WERI-Rb-1 (cell line): Measurements from ENCODE around the gene KCNN4.

Experiments used
- DNase-seq: peaks from one replicate; pipeline ENCODE4 v3.0.0-alpha.2; 2020
- H3K27ac ChIP-seq: fragments of 250-450 bp; sonication (Bioruptor Pico); 2 replicates; pipeline ENCODE4 v1.5.1; 2020; ENCODE audit warnings: mild to moderate bottlenecking, moderate library complexity
- H3K27me3 ChIP-seq: fragments of 250-450 bp; sonication (Bioruptor Pico); 2 replicates; pipeline ENCODE4 v1.5.1; 2021; ENCODE audit warnings: mild to moderate bottlenecking, low read depth, moderate library complexity; ENCODE audit not compliant: insufficient read depth, severe bottlenecking
- H3K36me3 ChIP-seq: fragments of 250-450 bp; sonication (Bioruptor Pico); 2 replicates; pipeline ENCODE4 v1.5.1; 2020; ENCODE audit warnings: mild to moderate bottlenecking, moderate library complexity
- H3K4me3 ChIP-seq: 2 replicates; pipeline ENCODE4 v1.5.1; 2011; ENCODE audit warnings: low read depth, mild to moderate bottlenecking, control low read depth, low read length
- H3K9me3 ChIP-seq: fragments of 250-450 bp; sonication (Bioruptor Pico); 2 replicates; pipeline ENCODE4 v1.5.1; 2021; ENCODE audit warnings: mild to moderate bottlenecking, moderate library complexity; ENCODE audit not compliant: severe bottlenecking
- TF ChIP-seq, protein P1 (sequence below): IDR thresholded peaks from 2 replicates; pipeline ENCODE4 v1.5.1; 2011; ENCODE audit warnings: low read depth, mild to moderate bottlenecking, control low read depth, inconsistent platforms, low read length

KCNN4 gene

DNA sequence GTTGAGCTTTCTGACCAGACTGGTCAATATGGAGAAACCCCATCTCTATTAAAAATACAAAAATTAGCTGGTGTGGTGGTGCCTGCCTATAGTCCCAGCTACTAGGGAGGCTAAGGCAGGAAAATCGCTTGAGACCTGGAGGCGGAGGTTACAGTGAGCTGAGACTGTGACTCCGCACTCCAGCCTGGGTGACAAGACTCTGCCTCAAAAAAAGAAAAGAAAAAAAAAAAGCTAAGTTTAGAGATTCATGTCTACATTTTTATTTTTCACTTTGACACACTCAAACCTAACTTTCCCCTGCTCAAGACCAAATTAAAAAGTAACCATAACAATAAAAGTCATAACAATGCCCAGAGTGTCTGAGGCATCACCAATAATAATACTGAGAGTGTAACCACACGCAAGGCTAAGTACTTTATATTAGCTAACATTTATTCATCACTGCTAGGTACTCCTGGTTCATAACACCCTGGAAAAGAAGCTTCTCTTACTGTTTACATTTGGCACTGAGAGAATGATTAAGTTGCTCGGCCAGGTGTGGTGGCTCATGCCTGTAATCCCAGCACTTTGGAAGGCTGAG is 59.2 kb downstream of the KCNN4 start:
- no peaks in the 10 kb centered on the region for H3K36me3 ChIP-seq
- DNase-seq = no peak
- TF ChIP-seq, protein P1, sequence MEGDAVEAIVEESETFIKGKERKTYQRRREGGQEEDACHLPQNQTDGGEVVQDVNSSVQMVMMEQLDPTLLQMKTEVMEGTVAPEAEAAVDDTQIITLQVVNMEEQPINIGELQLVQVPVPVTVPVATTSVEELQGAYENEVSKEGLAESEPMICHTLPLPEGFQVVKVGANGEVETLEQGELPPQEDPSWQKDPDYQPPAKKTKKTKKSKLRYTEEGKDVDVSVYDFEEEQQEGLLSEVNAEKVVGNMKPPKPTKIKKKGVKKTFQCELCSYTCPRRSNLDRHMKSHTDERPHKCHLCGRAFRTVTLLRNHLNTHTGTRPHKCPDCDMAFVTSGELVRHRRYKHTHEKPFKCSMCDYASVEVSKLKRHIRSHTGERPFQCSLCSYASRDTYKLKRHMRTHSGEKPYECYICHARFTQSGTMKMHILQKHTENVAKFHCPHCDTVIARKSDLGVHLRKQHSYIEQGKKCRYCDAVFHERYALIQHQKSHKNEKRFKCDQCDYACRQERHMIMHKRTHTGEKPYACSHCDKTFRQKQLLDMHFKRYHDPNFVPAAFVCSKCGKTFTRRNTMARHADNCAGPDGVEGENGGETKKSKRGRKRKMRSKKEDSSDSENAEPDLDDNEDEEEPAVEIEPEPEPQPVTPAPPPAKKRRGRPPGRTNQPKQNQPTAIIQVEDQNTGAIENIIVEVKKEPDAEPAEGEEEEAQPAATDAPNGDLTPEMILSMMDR = no peak
- no peak overlapping the region for H3K27ac ChIP-seq
- no peaks in the 10 kb centered on the region for H3K27me3 ChIP-seq
- H3K9me3 ChIP-seq = no peaks in the 10 kb centered on the region
- H3K4me3 ChIP-seq = no peak overlapping the region

DNA sequence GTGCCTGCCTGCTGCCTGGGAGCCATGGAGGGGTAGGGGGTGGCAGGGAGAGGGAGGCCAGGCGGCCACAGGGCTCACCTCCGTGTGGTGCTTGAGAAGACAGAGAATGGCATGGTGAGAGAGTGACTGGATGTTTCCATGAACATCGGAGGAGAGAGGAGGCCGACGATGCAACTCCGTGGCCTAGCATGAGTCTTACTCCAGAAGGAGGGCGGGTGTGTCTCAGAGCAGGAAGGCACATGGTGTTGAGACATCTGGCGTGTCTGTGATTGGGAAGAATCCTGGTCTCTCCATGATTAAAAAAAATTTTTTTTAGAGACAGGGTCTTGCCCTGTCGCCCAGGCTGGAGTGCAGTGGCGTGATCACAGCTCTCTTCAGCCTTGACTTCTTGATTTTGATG is 59.8 kb downstream of the KCNN4 start:
- H3K36me3 ChIP-seq = no peaks in the 10 kb centered on the region
- no peak overlapping the region for H3K4me3 ChIP-seq
- H3K27ac ChIP-seq = no peak overlapping the region
- no peaks in the 10 kb centered on the region for H3K9me3 ChIP-seq
- H3K27me3 ChIP-seq = no peaks in the 10 kb centered on the region
- TF ChIP-seq, protein P1 = no peak
- no peak for DNase-seq

DNA sequence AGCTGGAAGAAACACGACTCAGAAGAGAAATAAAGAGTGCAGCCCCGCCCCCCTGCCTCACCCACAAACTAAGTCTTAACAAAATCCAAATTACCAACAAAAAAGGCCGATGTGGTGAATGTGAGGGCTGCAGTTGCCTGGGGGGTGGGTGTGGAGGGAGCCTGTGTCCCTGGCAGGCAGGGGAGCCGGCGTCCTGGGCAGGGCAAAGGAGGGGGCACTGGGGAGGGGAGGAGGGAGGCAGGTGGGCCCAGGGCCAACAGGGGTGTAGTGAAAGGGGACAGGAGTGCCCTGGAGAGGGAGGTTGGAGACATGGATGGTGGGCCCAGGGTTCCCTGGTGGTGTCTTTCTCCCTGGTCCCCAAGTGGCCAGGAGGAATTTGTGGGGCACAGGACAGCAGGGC is 60.9 kb downstream of the KCNN4 start:
- Histone ChIP-seq H3K4me3 (no peak overlapping the region), H3K27me3 (no peaks in the 10 kb centered on the region), H3K9me3 (no peaks in the 10 kb centered on the region), H3K36me3 (no peaks in the 10 kb centered on the region), H3K27ac (no peak overlapping the region)
- TF ChIP-seq, protein P1 = no peak
- DNase-seq = no peak

DNA sequence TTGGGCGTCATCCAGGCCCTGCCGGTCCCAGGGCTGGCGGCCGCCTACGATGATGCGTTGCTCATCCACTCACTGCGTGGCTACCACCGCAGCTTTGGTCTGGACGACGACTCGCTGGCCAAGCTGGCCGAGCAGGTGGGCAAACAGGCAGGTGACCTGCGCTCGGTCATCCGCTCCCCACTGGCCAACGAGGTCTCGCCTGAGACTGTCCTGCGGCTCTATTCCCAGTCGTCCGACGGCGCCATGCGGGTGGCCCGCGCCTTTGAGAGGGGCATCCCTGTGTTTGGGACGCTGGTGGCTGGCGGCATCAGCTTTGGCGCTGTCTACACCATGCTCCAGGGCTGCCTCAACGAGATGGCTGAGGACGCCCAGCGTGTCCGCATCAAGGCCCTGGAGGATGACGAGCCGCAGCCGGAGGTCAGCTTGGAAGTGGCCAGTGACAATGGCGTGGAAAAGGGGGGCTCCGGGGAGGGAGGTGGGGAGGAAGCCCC is 61.4 kb downstream of the KCNN4 start:
- TF ChIP-seq, protein P1 = no peak
- Histone ChIP-seq H3K27me3 (no peaks in the 10 kb centered on the region), H3K36me3 (no peaks in the 10 kb centered on the region), H3K27ac (no peak overlapping the region), H3K4me3 (no peak overlapping the region), H3K9me3 (no peaks in the 10 kb centered on the region)
- no peak for DNase-seq

DNA sequence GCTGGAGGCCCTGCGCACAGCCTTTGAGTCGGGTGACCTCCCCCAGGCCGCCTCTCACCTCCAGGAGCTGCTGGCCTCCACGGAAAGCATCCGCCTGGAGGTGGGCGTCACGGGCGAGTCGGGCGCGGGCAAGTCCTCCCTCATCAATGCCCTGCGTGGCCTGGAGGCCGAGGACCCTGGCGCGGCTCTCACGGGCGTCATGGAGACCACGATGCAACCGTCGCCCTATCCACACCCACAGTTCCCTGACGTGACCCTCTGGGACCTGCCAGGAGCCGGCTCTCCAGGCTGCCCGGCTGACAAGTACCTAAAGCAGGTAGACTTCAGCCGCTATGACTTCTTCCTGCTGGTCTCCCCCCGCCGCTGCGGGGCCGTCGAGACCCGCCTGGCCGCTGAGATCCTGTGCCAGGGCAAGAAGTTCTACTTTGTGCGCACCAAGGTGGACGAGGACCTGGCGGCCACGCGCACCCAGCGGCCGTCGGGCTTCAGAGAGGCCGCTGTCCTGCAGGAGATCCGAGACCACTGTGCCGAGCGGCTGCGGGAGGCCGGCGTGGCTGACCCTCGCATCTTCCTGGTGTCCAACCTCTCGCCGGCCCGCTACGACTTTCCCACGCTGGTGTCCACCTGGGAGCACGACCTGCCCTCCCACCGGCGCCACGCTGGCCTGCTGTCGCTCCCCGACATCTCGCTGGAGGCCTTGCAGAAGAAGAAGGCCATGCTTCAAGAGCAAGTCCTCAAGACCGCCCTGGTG is 62.0 kb downstream of the KCNN4 start:
- no peak overlapping the region for H3K27ac ChIP-seq
- TF ChIP-seq, protein P1 = no peak
- H3K36me3 ChIP-seq = no peaks in the 10 kb centered on the region
- H3K9me3 ChIP-seq = no peaks in the 10 kb centered on the region
- no peaks in the 10 kb centered on the region for H3K27me3 ChIP-seq
- no peak overlapping the region for H3K4me3 ChIP-seq
- DNase-seq = no peak
